Measurements from ENCODE around the gene LAIR2.

- TF ChIP-seq, protein P1, sequence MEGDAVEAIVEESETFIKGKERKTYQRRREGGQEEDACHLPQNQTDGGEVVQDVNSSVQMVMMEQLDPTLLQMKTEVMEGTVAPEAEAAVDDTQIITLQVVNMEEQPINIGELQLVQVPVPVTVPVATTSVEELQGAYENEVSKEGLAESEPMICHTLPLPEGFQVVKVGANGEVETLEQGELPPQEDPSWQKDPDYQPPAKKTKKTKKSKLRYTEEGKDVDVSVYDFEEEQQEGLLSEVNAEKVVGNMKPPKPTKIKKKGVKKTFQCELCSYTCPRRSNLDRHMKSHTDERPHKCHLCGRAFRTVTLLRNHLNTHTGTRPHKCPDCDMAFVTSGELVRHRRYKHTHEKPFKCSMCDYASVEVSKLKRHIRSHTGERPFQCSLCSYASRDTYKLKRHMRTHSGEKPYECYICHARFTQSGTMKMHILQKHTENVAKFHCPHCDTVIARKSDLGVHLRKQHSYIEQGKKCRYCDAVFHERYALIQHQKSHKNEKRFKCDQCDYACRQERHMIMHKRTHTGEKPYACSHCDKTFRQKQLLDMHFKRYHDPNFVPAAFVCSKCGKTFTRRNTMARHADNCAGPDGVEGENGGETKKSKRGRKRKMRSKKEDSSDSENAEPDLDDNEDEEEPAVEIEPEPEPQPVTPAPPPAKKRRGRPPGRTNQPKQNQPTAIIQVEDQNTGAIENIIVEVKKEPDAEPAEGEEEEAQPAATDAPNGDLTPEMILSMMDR (conservative IDR thresholded peaks at IDR 0.05; ENCODE audit: low read depth in 2 of 2), result no peak
- TF ChIP-seq POLR2AphosphoS5 (IDR thresholded peaks at IDR 0.05; ENCODE audit: low read depth) (peak; percentile 79), EZH2 (IDR thresholded peaks at IDR 0.05; ENCODE audit: low read depth, unreplicated experiment) (no peak), STAT1 (IDR thresholded peaks at IDR 0.05; ENCODE audit: unreplicated experiment) (no peak), CREB1 (CRISPR knock-in tag; IDR thresholded peaks at IDR 0.05; ENCODE audit: low read depth) (peak; percentile 93), EZH2phosphoT487 (IDR thresholded peaks at IDR 0.05; ENCODE audit: unreplicated experiment) (no peak), ZNF331 (CRISPR knock-in tag; IDR thresholded peaks at IDR 0.05; ENCODE audit: low read depth) (no peak), NANOG (IDR thresholded peaks at IDR 0.05; ENCODE audit: borderline replicate concordance) (no peak)
- TF ChIP-seq, protein P2, sequence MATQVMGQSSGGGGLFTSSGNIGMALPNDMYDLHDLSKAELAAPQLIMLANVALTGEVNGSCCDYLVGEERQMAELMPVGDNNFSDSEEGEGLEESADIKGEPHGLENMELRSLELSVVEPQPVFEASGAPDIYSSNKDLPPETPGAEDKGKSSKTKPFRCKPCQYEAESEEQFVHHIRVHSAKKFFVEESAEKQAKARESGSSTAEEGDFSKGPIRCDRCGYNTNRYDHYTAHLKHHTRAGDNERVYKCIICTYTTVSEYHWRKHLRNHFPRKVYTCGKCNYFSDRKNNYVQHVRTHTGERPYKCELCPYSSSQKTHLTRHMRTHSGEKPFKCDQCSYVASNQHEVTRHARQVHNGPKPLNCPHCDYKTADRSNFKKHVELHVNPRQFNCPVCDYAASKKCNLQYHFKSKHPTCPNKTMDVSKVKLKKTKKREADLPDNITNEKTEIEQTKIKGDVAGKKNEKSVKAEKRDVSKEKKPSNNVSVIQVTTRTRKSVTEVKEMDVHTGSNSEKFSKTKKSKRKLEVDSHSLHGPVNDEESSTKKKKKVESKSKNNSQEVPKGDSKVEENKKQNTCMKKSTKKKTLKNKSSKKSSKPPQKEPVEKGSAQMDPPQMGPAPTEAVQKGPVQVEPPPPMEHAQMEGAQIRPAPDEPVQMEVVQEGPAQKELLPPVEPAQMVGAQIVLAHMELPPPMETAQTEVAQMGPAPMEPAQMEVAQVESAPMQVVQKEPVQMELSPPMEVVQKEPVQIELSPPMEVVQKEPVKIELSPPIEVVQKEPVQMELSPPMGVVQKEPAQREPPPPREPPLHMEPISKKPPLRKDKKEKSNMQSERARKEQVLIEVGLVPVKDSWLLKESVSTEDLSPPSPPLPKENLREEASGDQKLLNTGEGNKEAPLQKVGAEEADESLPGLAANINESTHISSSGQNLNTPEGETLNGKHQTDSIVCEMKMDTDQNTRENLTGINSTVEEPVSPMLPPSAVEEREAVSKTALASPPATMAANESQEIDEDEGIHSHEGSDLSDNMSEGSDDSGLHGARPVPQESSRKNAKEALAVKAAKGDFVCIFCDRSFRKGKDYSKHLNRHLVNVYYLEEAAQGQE (IDR thresholded peaks at IDR 0.05; ENCODE audit: unreplicated experiment), result no peak
Observed at GRCh38 chr19:54464630-54465425, 37.8 kb upstream of the LAIR2 start.
